G401.6 (cell line): ENCODE measurements around the gene HS3ST3A1.

Experiments
- FAIRE-seq: peaks from 2 replicates; lab custom pipeline; 2012; peaks lifted over from hg19 to GRCh38; lab: Jason Lieb, UNC

Gene HS3ST3A1

DNA sequence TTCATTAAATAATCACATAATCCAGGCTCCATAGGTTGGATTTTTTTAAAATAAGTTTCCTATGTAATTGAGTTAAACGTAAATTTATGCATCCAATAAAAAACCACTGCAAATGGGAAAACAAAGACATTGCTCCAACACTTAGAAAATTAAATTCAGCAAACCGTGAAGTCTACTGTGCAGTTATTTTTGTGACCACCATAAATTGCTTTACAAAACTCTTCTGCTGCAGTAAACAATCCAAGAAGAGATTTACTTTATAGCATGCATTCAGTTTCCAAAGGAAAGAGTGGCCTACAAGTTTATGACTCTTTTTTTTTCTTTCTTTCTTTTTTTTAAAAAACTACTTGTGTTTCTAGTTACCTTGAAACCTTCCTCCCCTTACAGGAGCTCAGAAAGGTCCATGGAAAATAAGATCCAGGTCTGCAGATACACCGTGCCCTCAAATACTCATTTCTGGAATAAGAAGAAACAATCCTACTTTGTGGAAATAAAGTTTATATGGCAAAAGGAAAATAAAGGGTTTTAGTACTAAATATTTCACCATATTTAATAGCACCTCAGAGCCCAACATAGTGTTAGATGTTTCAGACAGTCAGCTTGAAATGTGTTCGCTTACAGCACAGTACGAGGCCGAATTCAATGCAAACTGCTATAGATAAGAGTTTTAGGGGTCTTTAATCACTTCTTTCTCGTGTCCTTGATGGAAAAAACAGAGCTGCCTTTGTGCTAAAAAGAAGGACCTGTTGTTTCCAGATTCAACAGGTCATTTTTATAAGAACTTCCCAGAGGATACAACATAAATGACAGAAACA is 3.2 kb downstream of the HS3ST3A1 start:
- FAIRE-seq: no peak

DNA sequence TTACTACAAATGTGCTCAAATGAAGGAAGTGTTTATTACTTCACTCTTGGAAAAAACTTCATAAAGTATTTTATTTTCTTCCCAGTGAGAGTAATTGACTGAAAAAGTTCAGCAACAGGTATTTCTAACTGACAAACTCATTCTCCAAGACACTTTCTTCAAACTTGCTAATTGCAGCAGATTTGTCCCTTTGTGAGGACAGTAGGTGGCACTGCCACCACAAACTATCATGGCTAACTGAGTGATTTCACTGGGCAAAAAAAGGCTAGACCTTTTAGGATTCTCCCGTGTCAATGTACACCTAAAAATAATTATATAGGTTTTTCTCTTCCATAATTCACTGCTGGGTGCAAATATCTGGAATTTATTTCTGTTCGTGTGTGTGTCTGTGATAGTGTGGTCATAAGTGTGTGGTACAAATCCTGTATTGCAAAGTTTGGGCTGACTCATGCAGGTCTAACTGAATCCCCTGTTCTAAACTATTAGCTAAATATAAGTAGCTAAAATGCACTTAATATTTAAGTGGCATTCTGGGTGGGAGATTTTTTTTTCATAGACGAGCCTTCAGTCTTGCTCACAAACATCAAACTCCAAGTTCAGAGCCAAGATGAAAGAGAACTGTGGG is 3.9 kb downstream of the HS3ST3A1 start:
- FAIRE-seq: no peak

DNA sequence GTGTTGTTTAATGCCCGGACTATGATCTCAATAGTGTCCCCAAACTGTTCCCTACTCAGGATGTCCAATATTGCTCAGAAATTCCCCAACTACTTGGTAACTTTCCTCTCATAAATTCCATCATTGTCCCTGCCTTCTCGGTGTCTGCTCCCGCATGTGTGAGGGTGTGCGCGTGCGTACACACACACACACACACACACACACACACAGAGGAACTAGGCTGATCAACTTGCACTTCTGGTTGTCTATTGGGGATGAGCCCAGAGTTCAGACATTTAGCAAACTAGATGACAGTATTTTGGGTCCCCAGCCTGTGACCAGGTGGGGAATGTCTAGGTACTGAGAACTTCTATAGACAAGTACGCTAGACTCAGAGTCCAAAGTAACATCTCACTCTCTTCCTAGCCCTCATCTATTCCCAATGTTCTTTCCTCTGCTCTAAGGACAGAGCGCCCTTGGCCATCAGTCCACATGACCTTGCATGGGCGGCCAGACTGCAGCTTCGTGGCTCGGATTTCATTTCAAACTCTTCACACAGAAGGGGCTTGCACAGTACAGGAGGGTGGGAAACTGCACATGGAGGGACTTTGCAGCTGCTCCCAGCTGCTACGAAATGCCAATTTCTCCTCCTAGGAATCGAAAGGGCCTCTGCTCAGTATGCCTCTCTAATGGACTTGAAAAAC is 5.3 kb downstream of the HS3ST3A1 start:
- FAIRE-seq: no peak

DNA sequence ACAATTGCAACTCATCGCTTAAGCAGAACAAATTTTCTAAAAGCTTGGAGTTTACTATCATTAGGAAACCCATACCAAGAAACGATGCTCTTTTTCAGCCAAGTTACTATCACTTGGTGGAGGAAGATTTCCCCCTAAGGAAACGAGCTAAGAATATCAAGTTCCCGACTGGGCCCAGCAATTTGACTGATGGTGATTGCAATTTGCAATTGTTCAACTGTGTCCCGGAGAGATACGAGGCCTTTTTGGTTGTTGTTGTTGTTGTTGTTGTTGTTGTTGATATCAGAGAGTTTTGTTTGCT is 6.2 kb downstream of the HS3ST3A1 start:
- FAIRE-seq: no peak

DNA sequence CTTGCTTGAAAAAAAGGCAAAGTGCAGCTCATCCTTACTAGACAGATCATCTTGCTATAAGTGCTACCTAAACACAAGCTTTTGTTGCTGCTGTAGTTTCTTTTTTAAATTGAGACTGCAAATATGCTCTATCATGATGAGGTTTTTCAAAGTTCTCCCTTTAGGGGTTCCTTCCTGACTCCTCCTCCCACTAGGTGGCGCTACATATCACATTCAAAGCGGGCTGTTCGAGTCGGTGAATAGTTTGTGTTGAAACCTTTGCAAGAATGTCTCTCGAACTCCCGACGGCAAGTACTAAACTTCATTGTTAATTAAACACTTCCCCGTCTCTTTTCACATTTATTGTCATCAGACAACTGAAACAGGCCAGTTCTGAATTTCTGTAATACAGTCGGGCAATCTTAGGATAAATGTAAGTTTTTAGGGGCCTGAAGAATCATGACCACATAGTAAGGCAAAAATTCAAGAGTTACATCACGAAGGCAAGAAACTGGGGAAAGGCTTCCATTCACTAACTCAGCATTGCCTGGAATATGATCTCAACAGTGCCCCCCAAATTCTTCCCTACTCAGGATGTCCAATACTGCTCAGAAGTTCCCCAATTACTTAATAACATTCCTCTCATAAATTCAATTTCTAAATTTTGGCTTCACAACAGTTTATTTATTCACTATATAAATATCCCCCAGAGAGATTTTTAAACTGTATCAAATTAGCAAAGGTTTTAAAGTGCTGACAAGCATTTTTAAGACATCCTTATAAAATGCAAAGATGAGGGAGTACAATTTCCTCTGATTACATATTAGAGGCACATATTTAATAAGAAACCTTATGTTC is 6.7 kb downstream of the HS3ST3A1 start:
- FAIRE-seq: no peak

DNA sequence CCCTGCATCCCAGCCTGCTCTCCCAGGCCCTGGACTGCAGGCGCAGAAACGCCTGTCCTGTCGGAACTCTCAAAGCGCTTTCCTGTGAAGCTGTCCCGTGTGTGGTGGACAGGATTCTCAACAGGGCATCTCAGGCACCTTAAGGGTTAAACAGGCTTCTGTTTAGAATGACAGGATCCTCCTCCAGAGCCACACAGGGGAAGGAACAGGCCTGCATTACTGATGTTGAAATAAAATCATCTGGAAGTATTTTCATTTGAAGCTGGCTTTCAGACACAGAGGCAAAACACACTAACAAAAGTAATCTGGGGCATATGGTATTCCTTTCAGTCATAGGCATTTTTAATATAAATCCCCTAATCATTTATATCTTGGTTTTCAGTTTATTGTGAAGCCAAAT is 7.4 kb downstream of the HS3ST3A1 start:
- no peak for FAIRE-seq

DNA sequence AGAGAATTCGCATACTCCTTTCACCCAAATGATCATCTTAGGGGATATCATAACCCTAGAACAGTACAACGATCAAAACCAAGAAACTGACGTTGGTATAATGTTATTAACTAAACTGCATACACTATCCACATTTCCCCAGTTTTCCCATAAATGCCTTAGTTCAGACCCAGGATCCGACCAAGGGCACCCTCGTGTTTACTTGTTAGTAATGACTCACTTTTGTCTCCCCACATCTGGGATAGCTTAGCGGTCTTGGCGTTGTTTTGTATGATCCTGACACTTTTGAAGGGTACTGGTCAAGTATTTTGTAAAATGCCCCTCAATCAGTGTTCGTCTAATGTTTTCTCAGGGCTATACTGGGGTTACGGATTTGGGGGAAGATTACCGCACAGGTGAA is 8.0 kb downstream of the HS3ST3A1 start:
- FAIRE-seq: no peak

DNA sequence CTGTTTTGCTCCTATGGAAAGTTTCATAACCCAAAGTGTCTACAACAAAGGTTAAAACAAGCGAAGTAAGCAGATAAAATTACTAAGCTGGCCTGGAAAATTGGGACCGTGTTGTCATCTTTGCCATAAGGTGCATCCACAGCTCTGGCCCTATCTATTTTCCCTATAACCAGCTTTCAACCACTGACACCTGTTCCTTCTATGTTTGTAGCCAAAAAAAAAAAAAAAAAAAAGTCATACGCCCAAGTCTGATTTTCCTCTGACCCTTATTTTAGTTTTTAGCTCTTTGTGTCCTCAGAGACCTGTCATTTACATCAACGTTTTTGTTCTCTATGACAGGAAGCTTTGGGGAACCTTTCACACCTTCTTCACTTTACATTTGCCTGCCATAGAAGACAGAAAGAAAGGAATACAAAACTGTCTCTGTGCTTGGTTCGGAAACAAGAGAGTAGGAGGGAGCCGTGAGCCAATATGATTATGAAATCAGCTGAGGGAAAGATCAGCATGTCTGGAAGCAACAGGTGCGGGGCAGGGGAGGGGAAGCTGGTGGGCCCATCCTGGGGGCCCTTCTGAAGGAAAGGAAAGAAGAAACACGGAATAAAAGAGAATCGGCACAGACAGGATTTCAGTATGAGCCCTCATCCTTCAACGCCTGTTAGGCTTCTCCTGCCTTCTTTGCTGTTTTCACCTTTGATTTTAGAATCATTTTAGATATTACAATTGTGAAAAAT is 8.5 kb downstream of the HS3ST3A1 start:
- no peak for FAIRE-seq

DNA sequence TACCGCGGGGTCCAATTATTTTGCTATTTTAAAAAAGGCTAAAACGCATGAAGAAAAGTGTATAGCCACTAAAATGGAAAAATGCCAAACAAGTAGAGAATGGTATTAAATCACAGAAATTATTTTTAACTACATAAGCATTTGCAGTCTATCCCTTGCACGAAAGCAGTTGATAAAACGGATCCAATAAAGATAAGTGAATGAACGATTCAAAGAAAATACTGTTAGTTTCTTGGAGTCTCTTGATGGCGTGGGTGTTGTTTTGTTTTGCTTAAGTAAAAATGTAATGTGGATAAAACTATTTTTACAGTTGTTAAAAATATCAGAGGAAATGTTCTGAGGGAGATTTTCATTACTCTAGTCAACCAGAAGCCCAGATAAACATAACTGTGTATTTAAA is 9.3 kb downstream of the HS3ST3A1 start:
- no peak for FAIRE-seq

DNA sequence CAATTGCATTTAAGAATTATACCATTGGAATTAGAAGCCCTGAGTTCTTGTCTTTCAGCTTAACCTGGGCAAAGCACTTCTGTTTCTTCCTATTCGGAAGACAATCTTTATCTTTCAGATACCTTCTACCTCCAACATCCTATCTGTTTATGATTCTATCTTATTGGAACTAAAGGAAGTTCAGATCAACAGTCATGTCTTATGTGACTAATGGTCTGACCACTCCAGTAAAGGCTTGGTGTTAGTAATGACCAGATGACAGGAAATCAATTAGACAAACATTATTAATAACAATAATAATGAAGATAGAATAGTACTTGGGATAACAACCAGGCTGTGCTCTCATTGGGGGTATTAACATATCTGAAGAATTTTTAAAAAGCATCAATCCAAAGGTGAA is 11.3 kb downstream of the HS3ST3A1 start:
- no peak for FAIRE-seq

DNA sequence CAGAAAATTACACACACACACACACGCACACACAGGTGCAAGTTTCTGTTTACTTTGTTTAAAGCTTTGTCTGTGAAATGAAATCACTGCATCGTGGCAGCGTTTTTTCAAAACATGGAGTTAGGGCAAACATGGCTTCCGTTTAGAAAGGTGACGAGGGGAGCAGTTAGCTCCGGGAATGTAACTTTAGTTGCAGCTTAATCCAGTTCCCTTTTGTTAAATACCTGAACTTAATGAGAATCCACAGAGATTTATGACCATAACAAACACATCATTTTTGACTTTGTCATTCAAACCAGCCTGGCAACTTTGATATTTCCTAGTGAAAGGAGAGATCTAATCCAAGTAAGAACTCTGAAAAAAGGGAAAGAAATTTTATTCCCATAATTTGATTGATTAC is 12.1 kb downstream of the HS3ST3A1 start:
- no peak for FAIRE-seq

DNA sequence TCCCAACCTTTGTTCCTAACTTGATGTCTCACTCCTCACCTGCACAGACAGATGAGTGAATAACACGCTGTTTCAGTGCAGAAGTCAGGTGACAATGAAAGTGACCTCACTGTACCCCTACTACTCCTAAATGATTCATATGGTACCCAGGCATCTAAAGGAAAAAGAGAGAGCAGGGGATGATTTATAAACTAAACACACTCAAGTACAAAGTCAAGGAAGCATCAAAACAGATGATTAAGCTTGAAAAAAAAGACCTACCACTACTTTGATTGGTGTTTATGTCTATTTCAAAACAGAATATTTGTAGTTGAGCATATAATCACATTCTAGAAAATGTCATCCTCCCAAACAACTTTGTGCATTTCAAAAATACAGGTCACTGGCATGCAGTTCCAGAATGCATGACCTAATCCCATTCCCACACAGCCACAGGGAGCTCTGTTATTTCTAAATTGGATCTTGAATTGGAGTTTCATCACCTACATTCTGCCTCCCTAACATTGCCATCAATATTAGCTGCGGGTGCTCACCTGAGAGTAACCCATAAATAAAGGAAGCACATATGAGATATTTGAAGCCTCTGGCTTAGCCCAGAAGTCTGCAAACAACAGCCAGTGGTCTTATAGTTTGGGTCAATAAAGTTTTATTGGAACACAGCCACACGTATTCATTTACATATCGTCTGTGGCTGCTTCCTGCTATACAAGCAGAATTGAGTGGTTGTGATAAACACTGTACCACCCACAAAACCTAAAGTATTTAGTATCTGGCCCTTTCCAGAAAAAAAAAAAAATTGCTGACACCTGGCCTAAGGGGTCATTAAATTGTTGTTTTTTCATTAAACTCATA is 14.0 kb downstream of the HS3ST3A1 start:
- FAIRE-seq: no peak

DNA sequence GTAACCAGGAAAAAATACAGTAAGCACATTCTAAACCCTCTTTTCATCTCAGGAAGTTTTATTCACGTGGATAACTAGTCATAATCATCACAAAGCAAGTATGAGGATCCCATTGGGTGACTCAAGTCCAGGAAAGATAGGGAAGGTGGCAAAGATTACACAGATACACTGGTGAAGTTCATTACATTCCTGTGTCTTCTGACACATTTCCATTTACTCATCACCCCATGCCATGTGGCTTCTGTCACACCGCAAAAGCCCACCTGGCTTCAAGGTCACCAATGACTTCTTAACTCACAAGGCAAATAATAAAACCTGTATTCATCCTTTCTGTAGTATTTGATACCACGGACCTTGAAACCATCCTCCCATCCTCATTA is 17.0 kb downstream of the HS3ST3A1 start:
- no peak for FAIRE-seq

DNA sequence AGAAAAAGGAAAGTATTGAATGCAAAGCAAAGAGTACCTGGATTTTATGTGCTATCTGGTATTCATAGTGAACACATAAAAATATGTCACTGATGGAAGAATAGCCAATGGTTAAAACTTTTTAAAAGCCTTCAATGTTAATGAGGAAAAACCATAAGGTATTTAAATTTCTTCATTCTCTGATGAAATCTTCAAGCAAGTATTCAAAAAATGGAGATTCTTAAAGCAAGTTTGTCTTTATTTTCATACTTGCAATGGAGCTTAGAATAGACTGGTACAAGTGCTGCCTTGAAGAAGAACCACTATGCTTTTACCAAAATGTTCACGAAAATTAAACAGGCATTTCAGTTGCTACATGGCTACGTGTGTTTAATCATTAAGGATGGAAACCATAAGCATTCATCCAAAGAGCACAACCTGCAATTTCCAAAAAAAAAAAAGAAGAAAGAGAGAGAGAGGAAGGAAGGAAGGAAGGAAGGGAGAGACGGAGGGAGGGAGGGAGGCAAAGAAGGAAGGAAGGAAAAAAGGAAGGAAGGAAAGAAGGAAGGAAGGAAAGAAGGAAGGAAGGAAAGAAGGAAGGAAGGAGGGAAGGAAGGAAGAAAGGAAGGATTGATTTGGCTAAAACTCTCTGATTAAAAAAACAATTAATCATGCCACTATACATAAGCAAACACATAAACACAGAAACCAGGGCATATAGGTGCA is 17.6 kb downstream of the HS3ST3A1 start:
- no peak for FAIRE-seq

DNA sequence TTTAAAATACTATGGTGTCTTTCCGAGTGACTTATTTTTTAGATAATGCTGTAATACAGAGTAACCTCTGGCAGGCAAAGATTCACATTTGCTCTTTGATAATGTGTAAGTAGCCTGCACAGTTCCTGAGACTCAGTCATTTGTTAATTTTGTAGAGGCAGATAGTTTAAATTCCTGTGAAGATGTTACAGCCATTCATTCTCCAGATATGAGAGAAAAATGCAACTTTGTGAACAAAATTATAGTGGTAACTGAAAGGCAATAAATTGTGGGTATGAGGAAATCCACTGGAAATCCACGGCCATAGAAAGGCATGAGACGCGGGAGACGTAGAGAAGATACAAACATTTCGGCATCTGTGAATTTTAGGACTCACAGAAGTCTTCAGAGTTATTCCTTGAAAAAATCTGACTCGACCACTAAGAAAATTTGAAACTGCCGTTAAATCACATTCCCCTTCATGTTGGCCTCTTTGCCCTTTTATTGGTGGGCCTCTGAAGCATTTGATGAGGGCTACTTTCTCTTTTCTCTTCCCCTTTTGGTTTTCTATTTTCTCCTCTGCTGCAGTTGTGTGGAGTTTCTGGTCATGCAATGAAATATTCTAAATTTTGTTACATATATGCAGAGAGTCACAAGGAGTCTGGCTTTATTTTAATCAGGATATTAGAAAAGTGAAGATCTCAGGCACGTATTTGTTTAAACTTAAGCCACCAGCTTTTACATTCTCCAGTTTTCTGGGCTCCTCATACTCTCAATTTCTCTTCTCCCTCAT is 18.8 kb downstream of the HS3ST3A1 start:
- FAIRE-seq: no peak

DNA sequence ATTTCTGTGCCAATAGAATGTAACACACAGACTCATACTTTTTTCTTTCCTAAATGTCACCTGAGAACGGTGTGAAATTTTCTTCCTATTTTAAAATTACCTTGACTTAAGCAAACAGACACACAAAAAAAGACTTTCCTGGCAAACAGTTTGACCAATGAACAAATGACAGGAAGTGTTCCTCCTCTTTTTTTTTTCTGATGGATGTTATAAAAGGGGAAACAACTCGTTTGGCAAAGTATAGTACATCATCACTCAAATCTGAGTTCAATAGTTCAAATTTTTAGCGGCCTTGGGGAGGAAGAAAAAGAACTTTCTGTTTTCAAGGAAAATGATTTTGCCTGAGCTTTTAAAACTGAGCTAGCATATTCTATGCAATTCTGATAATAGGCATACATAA is 19.8 kb downstream of the HS3ST3A1 start:
- no peak for FAIRE-seq

DNA sequence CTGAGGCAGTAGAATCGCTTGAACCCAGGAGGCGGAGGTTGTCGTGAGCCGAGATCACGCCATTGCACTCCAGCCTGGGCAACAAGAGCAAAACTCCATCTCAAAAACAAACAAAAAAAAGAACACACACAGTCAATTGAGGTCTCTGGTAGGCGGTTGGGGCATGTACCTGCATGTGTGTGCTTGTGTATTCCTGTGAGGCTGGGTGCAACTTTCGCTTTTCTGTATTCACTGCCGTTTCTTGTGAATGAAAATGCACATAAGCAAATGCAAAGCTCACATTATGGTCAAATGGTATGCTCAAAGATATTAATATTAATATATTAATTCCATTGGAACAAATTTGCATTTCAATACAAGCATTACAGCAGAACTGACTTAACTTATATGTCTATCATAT is 20.9 kb downstream of the HS3ST3A1 start:
- FAIRE-seq: no peak

DNA sequence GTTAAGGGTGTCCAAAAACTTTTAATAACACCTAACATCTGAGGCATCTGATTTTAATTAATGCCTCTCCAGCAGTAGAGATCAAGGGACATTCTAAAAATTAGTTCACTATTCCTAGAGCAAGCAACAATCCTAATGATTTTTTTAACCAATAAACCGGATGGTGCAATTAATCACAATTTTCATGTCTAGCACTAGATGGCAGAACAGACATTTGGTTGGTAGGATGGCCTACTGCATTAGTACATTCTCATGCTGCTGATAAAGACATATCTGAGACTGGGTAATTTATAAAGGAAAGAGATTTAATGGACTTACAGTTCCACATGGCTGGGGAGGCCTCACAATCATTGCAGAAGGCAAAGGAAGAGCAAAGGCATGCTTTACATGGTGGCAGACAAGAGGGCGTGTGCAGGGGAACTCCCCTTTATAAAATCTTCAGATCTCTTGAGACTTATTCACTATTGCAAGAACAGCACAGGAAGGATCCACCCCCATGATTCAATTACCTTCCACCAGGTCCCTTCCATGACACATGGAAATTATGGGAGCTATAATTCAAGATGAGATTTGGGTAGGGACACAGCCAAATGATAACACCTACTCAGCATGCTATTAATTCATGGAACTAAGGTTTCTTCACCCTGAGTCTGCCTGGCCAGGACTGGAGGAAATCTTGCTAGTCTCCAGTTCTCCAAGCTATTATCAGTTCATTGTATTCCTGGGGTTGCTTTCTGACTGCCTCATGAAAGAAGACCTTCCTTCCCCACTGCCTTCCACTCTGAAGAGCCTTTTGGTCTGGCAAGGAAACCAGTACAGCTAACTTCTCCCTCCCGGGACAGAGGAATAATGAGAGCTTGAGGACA is 24.8 kb downstream of the HS3ST3A1 start:
- no peak for FAIRE-seq

DNA sequence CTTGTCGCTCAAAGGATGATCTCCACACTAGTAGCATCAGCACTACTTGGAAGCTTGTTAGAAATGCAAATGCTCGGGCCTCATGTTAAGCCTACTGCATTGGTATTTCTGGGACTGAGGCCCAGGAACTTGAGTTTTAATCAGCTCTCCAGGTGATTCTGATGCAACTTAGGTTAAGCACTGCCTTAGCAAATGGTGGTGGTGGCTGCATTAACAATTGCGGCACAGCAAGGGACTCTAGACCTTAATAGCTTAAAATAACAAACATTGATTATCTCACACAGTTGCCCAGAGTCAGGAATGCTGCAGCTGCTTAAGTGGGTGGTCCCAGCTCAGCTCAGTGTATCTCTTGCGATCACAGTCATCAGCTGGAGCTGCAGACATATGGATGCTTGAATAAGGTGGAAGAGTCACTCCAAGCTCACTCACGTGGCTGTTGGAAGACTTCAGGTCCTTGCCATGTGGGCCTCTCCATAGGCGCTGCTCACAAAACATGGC is 25.8 kb downstream of the HS3ST3A1 start:
- no peak for FAIRE-seq
